IgD-negative memory B cell (primary cell): ENCODE measurements around the gene RPGRIP1L. TPM values are rescaled to one million over a fixed set of nuclear protein-coding genes. Genes with fewer than 3 reads are reported as not detected.
"Not testable (repeated sequence)": the region's sequence is repeated elsewhere in the genome, so short reads cannot be mapped to it uniquely, and the experiment has no call there.

Experiments used
- H3K27ac Mint-ChIP-seq, 3 donors: one replicate each; pipeline ENCODE4 v1.8.0; 2020 to 2022; ENCODE audit warnings: mild to moderate bottlenecking in 3 of 3, mixed read lengths in 3 of 3, moderate library complexity in 1 of 3
- H3K27me3 Mint-ChIP-seq: one replicate; pipeline ENCODE4 v1.8.0; 2021; ENCODE audit warnings: mixed read lengths
- H3K36me3 Mint-ChIP-seq: one replicate; pipeline ENCODE4 v1.8.0; 2020; ENCODE audit warnings: mild to moderate bottlenecking, mixed read lengths
- H3K4me1 Mint-ChIP-seq, 3 donors: one replicate each; pipeline ENCODE4 v1.8.0; 2020 to 2022; ENCODE audit warnings: mixed read lengths in 3 of 3, mild to moderate bottlenecking in 1 of 3
- H3K4me3 Mint-ChIP-seq, 4 donors: one replicate each; pipeline ENCODE4 v1.8.0; 2020 to 2022; ENCODE audit warnings: mild to moderate bottlenecking in 4 of 4, mixed read lengths in 4 of 4, moderate library complexity in 3 of 4
- H3K9me3 Mint-ChIP-seq, 3 donors: one replicate each; pipeline ENCODE4 v1.8.0; 2020 to 2021; ENCODE audit warnings: mixed read lengths in 3 of 3, mild to moderate bottlenecking in 1 of 3
- polyA plus RNA-seq: library from polyadenylated mRNA; unstranded; fragments of 300-500 nt; fragmentation: Illumina TruSeq; gene quantifications from one replicate; pipeline ENCODE4 v1.2.3, GENCODE V29; 2021

Gene RPGRIP1L
- polyA plus RNA-seq, 1 donor from 2014 or later, result 3.5 TPM

GRCh38 chr16:53692146-53692545 is 11.5 kb downstream of the RPGRIP1L start:
- H3K27me3 Mint-ChIP-seq, result no peaks in the 10 kb centered on the region
- no peak overlapping the region for H3K4me3 Mint-ChIP-seq
- H3K4me1 Mint-ChIP-seq, result no peaks in the 10 kb centered on the region
- H3K9me3 Mint-ChIP-seq, result no peaks in the 10 kb centered on the region
- H3K36me3 Mint-ChIP-seq, result peaks cover 7% of the 10 kb centered on the region
- peak overlapping the region in 1 of 3 donors; percentile 39 for H3K27ac Mint-ChIP-seq

- Mint-ChIP-seq H3K36me3 (peaks cover 7% of the 10 kb centered on the region), H3K4me1 (no peaks in the 10 kb centered on the region), H3K27ac (no peak overlapping the region), H3K4me3 (no peak overlapping the region), H3K9me3 (no peaks in the 10 kb centered on the region), H3K27me3 (no peaks in the 10 kb centered on the region)
Observed at GRCh38 chr16:53690771-53691170, 12.9 kb downstream of the RPGRIP1L start.

- Mint-ChIP-seq H3K9me3 (peaks cover 0 to 6% (median 0%) of the 10 kb centered on the region in 3 donors), H3K4me1 (peaks cover 0 to 1% (median 0%) of the 10 kb centered on the region in 3 donors), H3K36me3 (peaks cover 9% of the 10 kb centered on the region), H3K27me3 (no peaks in the 10 kb centered on the region), H3K27ac (no peak overlapping the region), H3K4me3 (no peak overlapping the region)
Observed at GRCh38 chr16:53689636-53690035, 14.0 kb downstream of the RPGRIP1L start.

GRCh38 chr16:53686710-53687109 is 16.9 kb downstream of the RPGRIP1L start:
- Mint-ChIP-seq H3K4me1 (peaks cover 0 to 1% (median 0%) of the 10 kb centered on the region in 3 donors), H3K27me3 (no peaks in the 10 kb centered on the region), H3K4me3 (no peak overlapping the region), H3K9me3 (peaks cover 0 to 6% (median 0%) of the 10 kb centered on the region in 3 donors), H3K27ac (no peak overlapping the region), H3K36me3 (peaks cover 16% of the 10 kb centered on the region)

- peaks cover 20% of the 10 kb centered on the region for H3K36me3 Mint-ChIP-seq
- not testable (repeated sequence) for H3K27me3 Mint-ChIP-seq, H3K9me3 Mint-ChIP-seq, H3K4me3 Mint-ChIP-seq, H3K4me1 Mint-ChIP-seq, H3K27ac Mint-ChIP-seq
Observed at GRCh38 chr16:53685334-53685733, 18.3 kb downstream of the RPGRIP1L start.

GRCh38 chr16:53681354-53681753 is 22.3 kb downstream of the RPGRIP1L start:
- Mint-ChIP-seq H3K9me3 (peaks cover 0 to 6% (median 0%) of the 10 kb centered on the region in 3 donors), H3K27me3 (no peaks in the 10 kb centered on the region), H3K4me3 (no peak overlapping the region), H3K36me3 (peaks cover 21% of the 10 kb centered on the region), H3K27ac (no peak overlapping the region), H3K4me1 (peaks cover 0 to 1% (median 0%) of the 10 kb centered on the region in 3 donors)

- Mint-ChIP-seq H3K27ac (no peak overlapping the region), H3K9me3 (peaks cover 0 to 6% (median 0%) of the 10 kb centered on the region in 3 donors), H3K27me3 (no peaks in the 10 kb centered on the region), H3K36me3 (peaks cover 21% of the 10 kb centered on the region), H3K4me1 (peaks cover 0 to 1% (median 0%) of the 10 kb centered on the region in 3 donors), H3K4me3 (no peak overlapping the region)
Observed at GRCh38 chr16:53680756-53681155, 22.9 kb downstream of the RPGRIP1L start.

- Mint-ChIP-seq H3K36me3 (peaks cover 17% of the 10 kb centered on the region), H3K27ac (no peak overlapping the region), H3K4me3 (no peak overlapping the region), H3K9me3 (no peaks in the 10 kb centered on the region), H3K4me1 (no peaks in the 10 kb centered on the region), H3K27me3 (no peaks in the 10 kb centered on the region)
Observed at GRCh38 chr16:53678756-53679343, 24.8 kb downstream of the RPGRIP1L start.

GRCh38 chr16:53678155-53678554 is 25.5 kb downstream of the RPGRIP1L start:
- H3K27me3 Mint-ChIP-seq, result no peaks in the 10 kb centered on the region
- H3K4me1 Mint-ChIP-seq, result no peaks in the 10 kb centered on the region

GRCh38 chr16:53673189-53673588 is 30.5 kb downstream of the RPGRIP1L start:
- peaks cover 2% of the 10 kb centered on the region for H3K36me3 Mint-ChIP-seq
- H3K4me1 Mint-ChIP-seq, result no peaks in the 10 kb centered on the region
- H3K27ac Mint-ChIP-seq, result no peak overlapping the region
- no peaks in the 10 kb centered on the region for H3K27me3 Mint-ChIP-seq
- no peak overlapping the region for H3K4me3 Mint-ChIP-seq
- no peaks in the 10 kb centered on the region for H3K9me3 Mint-ChIP-seq

More at GRCh38 chr16:53678155-53678554, 25.5 kb downstream of the RPGRIP1L start:
- peaks cover 12% of the 10 kb centered on the region for H3K36me3 Mint-ChIP-seq
- no peaks in the 10 kb centered on the region for H3K9me3 Mint-ChIP-seq
- H3K27ac Mint-ChIP-seq, result no peak overlapping the region
- no peak overlapping the region for H3K4me3 Mint-ChIP-seq

- Mint-ChIP-seq H3K27ac (no peak overlapping the region), H3K27me3 (no peaks in the 10 kb centered on the region)
Observed at GRCh38 chr16:53672461-53672860, 31.2 kb downstream of the RPGRIP1L start.

GRCh38 chr16:53668869-53669268 is 34.8 kb downstream of the RPGRIP1L start:
- Mint-ChIP-seq H3K36me3 (no peaks in the 10 kb centered on the region), H3K9me3 (no peaks in the 10 kb centered on the region), H3K27ac (no peak overlapping the region), H3K4me1 (no peaks in the 10 kb centered on the region), H3K27me3 (no peaks in the 10 kb centered on the region), H3K4me3 (no peak overlapping the region)

More at GRCh38 chr16:53672461-53672860, 31.2 kb downstream of the RPGRIP1L start:
- Mint-ChIP-seq H3K4me3 (no peak overlapping the region), H3K9me3 (no peaks in the 10 kb centered on the region), H3K36me3 (peaks cover 1% of the 10 kb centered on the region), H3K4me1 (no peaks in the 10 kb centered on the region)

GRCh38 chr16:53666786-53667415 is 36.8 kb downstream of the RPGRIP1L start:
- Mint-ChIP-seq H3K36me3 (no peaks in the 10 kb centered on the region), H3K27me3 (no peaks in the 10 kb centered on the region), H3K9me3 (no peaks in the 10 kb centered on the region), H3K4me3 (no peak overlapping the region), H3K27ac (no peak overlapping the region), H3K4me1 (no peaks in the 10 kb centered on the region)

GRCh38 chr16:53664724-53665345 is 38.8 kb downstream of the RPGRIP1L start:
- Mint-ChIP-seq H3K4me1 (no peaks in the 10 kb centered on the region), H3K4me3 (no peak overlapping the region), H3K27me3 (no peaks in the 10 kb centered on the region), H3K27ac (no peak overlapping the region), H3K9me3 (no peaks in the 10 kb centered on the region), H3K36me3 (no peaks in the 10 kb centered on the region)

GRCh38 chr16:53662072-53662471 is 41.6 kb downstream of the RPGRIP1L start:
- H3K9me3 Mint-ChIP-seq, result no peaks in the 10 kb centered on the region
- no peak overlapping the region for H3K4me3 Mint-ChIP-seq
- no peak overlapping the region for H3K27ac Mint-ChIP-seq
- H3K27me3 Mint-ChIP-seq, result no peaks in the 10 kb centered on the region
- H3K36me3 Mint-ChIP-seq, result no peaks in the 10 kb centered on the region
- H3K4me1 Mint-ChIP-seq, result no peaks in the 10 kb centered on the region

GRCh38 chr16:53654946-53655345 is 48.7 kb downstream of the RPGRIP1L start:
- no peak overlapping the region for H3K4me3 Mint-ChIP-seq
- no peak overlapping the region for H3K27ac Mint-ChIP-seq
- H3K4me1 Mint-ChIP-seq, result no peaks in the 10 kb centered on the region
- no peaks in the 10 kb centered on the region for H3K9me3 Mint-ChIP-seq
- H3K36me3 Mint-ChIP-seq, result peaks cover 12% of the 10 kb centered on the region
- no peaks in the 10 kb centered on the region for H3K27me3 Mint-ChIP-seq
